ENCODE results near the gene CCDC7. TPM values are rescaled to one million over a fixed set of nuclear protein-coding genes. Genes with fewer than 3 reads are reported as not detected.
A peak's percentile ranks its signal among the peaks of the same experiment; 100 is the strongest.
"Not testable (repeated sequence)": the region's sequence is repeated elsewhere in the genome, so short reads cannot be mapped to it uniquely, and the experiment has no call there.

CCDC7 gene
- total RNA-seq, 2 donors from 2014 or later = 7.1 to 16.7 TPM

GRCh38 chr10:32851301-32851700 lies 405.4 kb downstream of the CCDC7 start:
- no peak overlapping the region for H3K27ac Mint-ChIP-seq
- ATAC-seq (no peak), DNase-seq (ENCODE audit: low spot score in 2 of 2) (no peak)
- H3K9me3 Mint-ChIP-seq = no peaks in the 10 kb centered on the region
- peaks cover 0 to under 1% of the 10 kb centered on the region in 2 donors for H3K36me3 Mint-ChIP-seq

GRCh38 chr10:32854435-32854834 lies 408.5 kb downstream of the CCDC7 start:
- Mint-ChIP-seq H3K9me3 (peaks cover 4 to 5% of the 10 kb centered on the region in 2 donors), H3K27ac (no peak overlapping the region), H3K36me3 (peaks cover 0 to 12% of the 10 kb centered on the region in 2 donors)
- no peak for DNase-seq (ENCODE audit: low spot score in 2 of 2)
- ATAC-seq = no peak

DNA sequence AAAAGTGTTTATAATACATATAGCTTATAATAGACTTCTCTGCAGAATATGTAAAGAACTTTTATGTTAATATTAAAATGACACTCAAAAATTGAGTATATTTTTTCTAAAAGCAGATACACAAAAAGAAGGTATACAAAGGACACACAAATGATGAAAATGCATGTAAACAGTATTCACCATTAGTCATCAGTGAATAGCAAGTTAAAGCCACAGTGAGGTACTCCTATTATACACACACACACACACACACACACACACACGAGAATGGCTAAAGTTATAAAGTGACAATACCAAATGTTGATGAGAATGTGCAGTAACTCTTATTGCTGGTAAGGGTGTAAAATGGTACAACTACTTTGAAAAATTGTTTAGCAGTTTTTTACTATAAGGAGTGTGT lies 419.2 kb downstream of the CCDC7 start:
- no peak overlapping the region for H3K27ac Mint-ChIP-seq
- ATAC-seq = no peak
- H3K9me3 Mint-ChIP-seq = no peaks in the 10 kb centered on the region
- no peak for DNase-seq (ENCODE audit: low spot score in 2 of 2)
- no peaks in the 10 kb centered on the region for H3K36me3 Mint-ChIP-seq

GRCh38 chr10:32877915-32878314 lies 432.0 kb downstream of the CCDC7 start:
- ATAC-seq = peak in 1 of 2 donors; percentile 39
- Mint-ChIP-seq H3K9me3 (peaks cover 0 to 6% of the 10 kb centered on the region in 2 donors), H3K27ac (no peak overlapping the region), H3K36me3 (peaks cover 0 to 6% of the 10 kb centered on the region in 2 donors)
- no peak for DNase-seq (ENCODE audit: low spot score in 2 of 2)

GRCh38 chr10:32878646-32879045 lies 432.7 kb downstream of the CCDC7 start:
- H3K9me3 Mint-ChIP-seq = no peaks in the 10 kb centered on the region
- no peaks in the 10 kb centered on the region for H3K36me3 Mint-ChIP-seq
- no peak for ATAC-seq
- no peak overlapping the region for H3K27ac Mint-ChIP-seq
- DNase-seq (ENCODE audit: low spot score in 2 of 2) = no peak

DNA sequence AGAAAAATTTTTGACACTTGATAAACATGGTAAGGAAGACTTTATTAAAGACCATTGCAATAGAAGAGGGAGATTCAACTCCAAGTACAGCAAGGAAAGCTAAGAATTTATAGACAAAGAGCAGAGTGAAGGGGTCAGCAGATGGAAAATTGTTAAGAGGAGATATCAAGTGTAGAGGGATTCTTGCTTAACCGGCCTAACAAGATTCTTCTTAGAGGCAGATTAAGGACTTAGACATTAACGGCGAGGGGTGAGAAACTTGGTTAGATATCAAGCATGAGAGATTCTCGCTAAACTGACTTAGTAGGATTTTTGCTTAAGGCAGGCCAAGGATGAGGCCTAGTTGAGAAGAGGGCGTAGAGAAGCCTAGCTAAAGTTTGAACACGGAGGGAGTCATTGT lies 436.1 kb downstream of the CCDC7 start:
- Mint-ChIP-seq H3K27ac (no peak overlapping the region), H3K36me3 (no peaks in the 10 kb centered on the region), H3K9me3 (no peaks in the 10 kb centered on the region)
- DNase-seq (ENCODE audit: low spot score in 2 of 2) (no peak), ATAC-seq (no peak)

GRCh38 chr10:32887481-32887880 lies 441.5 kb downstream of the CCDC7 start:
- H3K36me3 Mint-ChIP-seq = no peaks in the 10 kb centered on the region
- ATAC-seq = no peak
- H3K9me3 Mint-ChIP-seq = no peaks in the 10 kb centered on the region
- no peak overlapping the region for H3K27ac Mint-ChIP-seq
- DNase-seq (ENCODE audit: low spot score in 2 of 2) = no peak

- H3K36me3 Mint-ChIP-seq = no peaks in the 10 kb centered on the region
- ATAC-seq = no peak
- H3K27ac Mint-ChIP-seq = no peak overlapping the region
- DNase-seq (ENCODE audit: low spot score in 2 of 2) = no peak
- H3K9me3 Mint-ChIP-seq = no peaks in the 10 kb centered on the region
Measured at GRCh38 chr10:32888161-32888927, 442.4 kb downstream of the CCDC7 start.

DNA sequence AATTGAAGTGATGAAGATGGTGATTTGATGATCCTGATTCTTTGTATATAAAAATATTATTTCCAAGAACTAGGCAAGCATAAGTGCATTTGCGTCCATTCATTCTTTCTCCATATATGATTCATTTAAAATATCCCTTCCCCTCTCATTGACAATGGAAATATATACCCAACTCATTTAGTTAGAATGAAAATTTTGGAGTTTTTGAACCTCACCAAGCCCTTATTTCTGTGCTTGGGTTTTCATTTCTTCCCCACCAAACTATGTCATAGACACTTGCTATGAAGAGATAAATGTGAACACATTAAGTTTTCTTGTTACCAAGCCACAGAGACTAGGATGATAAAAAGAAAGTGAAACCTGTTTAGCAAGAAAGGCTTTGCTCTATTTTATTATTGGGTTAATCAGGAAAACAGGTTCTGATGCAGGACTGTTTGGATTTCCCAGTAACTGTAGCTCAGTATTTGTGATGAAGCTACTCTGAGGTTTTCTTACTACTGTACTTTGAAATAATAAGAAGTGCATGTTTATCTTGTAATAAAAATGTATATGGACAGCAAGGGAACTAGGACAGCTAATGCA lies 443.8 kb downstream of the CCDC7 start:
- H3K27ac Mint-ChIP-seq = no peak overlapping the region
- DNase-seq (ENCODE audit: low spot score in 2 of 2) (no peak), ATAC-seq (no peak)
- H3K9me3 Mint-ChIP-seq = no peaks in the 10 kb centered on the region
- no peaks in the 10 kb centered on the region for H3K36me3 Mint-ChIP-seq

- H3K9me3 Mint-ChIP-seq = no peaks in the 10 kb centered on the region
- no peaks in the 10 kb centered on the region for H3K36me3 Mint-ChIP-seq
- H3K27ac Mint-ChIP-seq = no peak overlapping the region
- DNase-seq (ENCODE audit: low spot score in 2 of 2) (no peak), ATAC-seq (no peak)
Measured at GRCh38 chr10:32890444-32890843, 444.5 kb downstream of the CCDC7 start.

GRCh38 chr10:32891261-32891660 lies 445.3 kb downstream of the CCDC7 start:
- ATAC-seq (no peak), DNase-seq (ENCODE audit: low spot score in 2 of 2) (no peak)
- Mint-ChIP-seq H3K36me3 (no peaks in the 10 kb centered on the region), H3K27ac (no peak overlapping the region), H3K9me3 (no peaks in the 10 kb centered on the region)

DNA sequence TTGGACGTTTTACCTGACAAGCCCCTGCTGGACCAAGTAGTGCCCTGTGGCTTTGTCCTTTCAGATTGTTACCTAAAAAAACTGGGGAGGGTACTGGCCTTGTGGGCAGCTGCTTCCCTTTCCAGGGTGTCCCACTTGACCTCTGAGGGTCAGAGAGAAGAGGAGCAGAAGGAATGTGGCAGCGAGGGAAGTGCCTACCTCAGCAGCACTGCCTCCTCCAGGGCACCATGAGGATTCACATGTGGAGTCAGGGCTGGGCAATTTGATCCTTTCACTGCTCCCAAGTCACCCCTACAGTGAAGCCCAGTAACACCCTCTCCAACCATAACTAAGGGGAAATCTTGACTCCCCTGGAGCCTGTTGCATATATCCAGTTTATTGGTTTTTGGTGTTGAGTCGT lies 447.5 kb downstream of the CCDC7 start:
- no peaks in the 10 kb centered on the region for H3K9me3 Mint-ChIP-seq
- ATAC-seq (no peak), DNase-seq (ENCODE audit: low spot score in 2 of 2) (no peak)
- no peaks in the 10 kb centered on the region for H3K36me3 Mint-ChIP-seq
- no peak overlapping the region for H3K27ac Mint-ChIP-seq

DNA sequence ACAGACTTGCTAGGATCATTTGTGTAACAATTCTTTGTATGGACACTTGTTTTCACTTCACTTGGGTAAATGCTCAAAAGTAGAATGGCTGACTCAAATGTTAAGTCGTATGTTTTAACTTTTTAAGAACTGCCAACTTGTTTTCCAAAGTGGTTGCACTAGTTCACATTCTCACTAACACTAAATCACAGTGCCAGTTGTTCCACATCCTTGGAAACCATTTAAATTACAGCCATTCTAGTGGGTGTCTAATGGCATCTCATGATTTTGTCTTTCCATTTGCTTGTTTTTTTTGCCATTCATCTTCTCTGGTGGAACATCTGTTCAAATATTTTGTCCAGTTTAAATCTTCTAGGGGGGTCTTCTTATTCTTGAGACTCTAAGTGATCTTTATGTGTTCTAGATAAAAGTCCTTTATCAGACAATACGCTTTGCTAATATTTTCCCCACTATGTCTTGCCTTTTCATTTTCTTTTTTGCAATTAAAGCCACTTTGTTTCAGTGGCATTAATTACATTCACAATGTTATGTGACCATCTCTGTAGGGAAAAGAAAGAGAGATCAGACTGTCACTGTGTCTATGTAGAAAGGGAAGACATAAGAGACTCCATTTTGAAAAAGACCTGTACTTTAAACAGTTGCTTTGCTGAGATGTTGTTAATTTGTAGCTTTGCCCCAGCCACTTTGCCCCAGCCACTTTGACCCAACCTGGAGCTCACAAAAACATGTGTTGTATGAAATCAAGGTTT lies 448.1 kb downstream of the CCDC7 start:
- no peaks in the 10 kb centered on the region for H3K9me3 Mint-ChIP-seq
- H3K27ac Mint-ChIP-seq = no peak overlapping the region
- DNase-seq (ENCODE audit: low spot score in 2 of 2) (no peak), ATAC-seq (no peak)
- H3K36me3 Mint-ChIP-seq = no peaks in the 10 kb centered on the region

GRCh38 chr10:32895200-32895968 lies 449.4 kb downstream of the CCDC7 start:
- H3K36me3 Mint-ChIP-seq, ATAC-seq, H3K9me3 Mint-ChIP-seq: not testable (repeated sequence)

GRCh38 chr10:32901815-32902214 lies 455.9 kb downstream of the CCDC7 start:
- H3K36me3 Mint-ChIP-seq = no peaks in the 10 kb centered on the region
- DNase-seq (ENCODE audit: low spot score in 2 of 2) = no peak
- H3K9me3 Mint-ChIP-seq = no peaks in the 10 kb centered on the region
- H3K27ac Mint-ChIP-seq = no peak overlapping the region
- ATAC-seq = no peak

More at GRCh38 chr10:32895200-32895968, 449.4 kb downstream of the CCDC7 start:
- not testable (repeated sequence) for DNase-seq (ENCODE audit: low spot score in 2 of 2); H3K27ac Mint-ChIP-seq

DNA sequence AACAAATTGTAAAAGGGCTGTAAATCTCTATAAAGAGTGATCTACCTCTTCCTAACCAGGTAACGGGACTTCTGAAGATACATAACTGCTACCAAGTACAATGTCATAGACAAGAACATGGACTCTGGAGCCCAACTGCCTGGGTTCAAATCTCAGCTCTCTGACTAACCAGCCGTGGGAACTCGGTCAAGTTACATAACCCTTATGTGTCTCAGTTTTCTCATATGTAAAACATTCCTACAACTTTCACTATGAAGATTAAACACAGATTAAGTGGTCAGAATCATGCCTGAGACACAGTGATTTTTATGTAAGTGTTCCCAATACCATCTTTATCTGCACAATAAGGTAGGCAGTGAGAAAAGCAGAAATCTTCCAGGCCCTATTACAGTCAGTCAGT lies 459.5 kb downstream of the CCDC7 start:
- no peak overlapping the region for H3K27ac Mint-ChIP-seq
- no peak for DNase-seq (ENCODE audit: low spot score in 2 of 2)
- no peaks in the 10 kb centered on the region for H3K36me3 Mint-ChIP-seq
- no peaks in the 10 kb centered on the region for H3K9me3 Mint-ChIP-seq
- no peak for ATAC-seq

DNA sequence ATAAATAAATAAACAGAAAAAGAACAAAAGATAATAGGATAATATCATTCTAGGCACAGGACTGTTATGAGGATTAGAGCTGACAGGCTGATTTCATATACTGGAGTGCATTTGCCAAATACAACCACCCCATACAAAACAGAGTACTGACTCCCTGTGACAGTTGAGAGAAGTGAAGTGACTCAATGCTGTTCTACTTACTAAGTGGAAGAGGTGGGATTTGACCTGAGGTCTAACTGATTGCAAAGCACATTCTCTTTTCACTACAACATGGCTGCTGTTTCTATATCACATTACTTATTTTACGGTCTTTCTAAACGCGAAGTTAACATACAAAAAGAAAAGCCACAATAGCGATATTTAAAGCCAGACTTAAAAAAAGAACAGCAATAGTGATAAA lies 460.7 kb downstream of the CCDC7 start:
- peaks cover 1 to 3% of the 10 kb centered on the region in 2 donors for H3K36me3 Mint-ChIP-seq
- no peak overlapping the region for H3K27ac Mint-ChIP-seq
- ATAC-seq (no peak), DNase-seq (ENCODE audit: low spot score in 2 of 2) (no peak)
- no peaks in the 10 kb centered on the region for H3K9me3 Mint-ChIP-seq

All from activated naive CD4-positive, alpha-beta T cell treated with anti-CD3 and anti-CD28 coated beads, Interleukin-2, amount 50 U/mL, for 72 hours (primary cell).